Measurements from ENCODE around the gene UBA1. TPM values are rescaled to one million over a fixed set of nuclear protein-coding genes. Genes with fewer than 3 reads are reported as not detected.

UBA1 gene
- total RNA-seq, 1 donor from 2014 or later, result 498 TPM

DNA sequence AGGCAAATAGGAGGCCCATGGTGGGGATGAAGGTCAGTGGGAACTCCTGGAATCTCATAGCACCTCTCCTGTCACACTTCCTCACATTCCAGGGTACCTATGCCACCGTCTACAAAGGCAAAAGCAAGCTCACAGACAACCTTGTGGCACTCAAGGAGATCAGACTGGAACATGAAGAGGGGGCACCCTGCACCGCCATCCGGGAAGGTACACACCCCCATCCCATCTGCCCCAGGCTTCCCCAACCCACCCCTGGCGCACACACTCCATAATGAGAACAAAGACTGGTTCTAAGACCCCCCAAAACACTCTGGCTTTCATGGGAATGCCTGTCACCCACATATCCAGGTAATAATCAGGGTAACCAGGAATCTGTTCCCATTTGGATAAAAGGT is 31.3 kb downstream of the UBA1 start:
- Mint-ChIP-seq H3K27me3 (ENCODE audit: low read depth) (no peaks in the 10 kb centered on the region), H3K27ac (ENCODE audit: unreplicated experiment) (no peak overlapping the region), H3K36me3 (ENCODE audit: low read depth) (peaks cover 24% of the 10 kb centered on the region)

DNA sequence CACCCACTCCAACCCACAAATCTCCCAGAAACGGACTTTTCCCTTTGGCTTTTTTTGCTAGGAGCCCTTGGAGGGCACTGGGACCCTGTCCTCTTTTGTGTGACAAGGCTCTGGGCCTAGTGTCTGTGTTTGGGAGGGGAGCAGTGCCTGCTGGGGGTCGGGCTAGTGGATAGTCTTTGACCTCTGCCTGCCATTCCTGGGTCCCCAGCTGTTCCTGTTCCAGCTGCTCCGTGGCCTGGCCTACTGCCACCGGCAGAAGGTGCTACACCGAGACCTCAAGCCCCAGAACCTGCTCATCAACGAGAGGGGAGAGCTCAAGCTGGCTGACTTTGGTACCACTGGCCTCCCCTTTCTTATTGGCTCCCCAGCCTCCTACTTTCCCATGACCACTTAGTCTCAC is 32.4 kb downstream of the UBA1 start:
- no peak for DNase-seq (ENCODE audit: low read depth, low spot score)
- Mint-ChIP-seq H3K4me3 (no peak overlapping the region), H3K27ac (ENCODE audit: unreplicated experiment) (no peak overlapping the region), H3K36me3 (ENCODE audit: low read depth) (peaks cover 28% of the 10 kb centered on the region), H3K27me3 (ENCODE audit: low read depth) (no peaks in the 10 kb centered on the region), H3K4me1 (peaks cover 15% of the 10 kb centered on the region), H3K9me3 (no peaks in the 10 kb centered on the region)
- TF ChIP-seq, protein P1, sequence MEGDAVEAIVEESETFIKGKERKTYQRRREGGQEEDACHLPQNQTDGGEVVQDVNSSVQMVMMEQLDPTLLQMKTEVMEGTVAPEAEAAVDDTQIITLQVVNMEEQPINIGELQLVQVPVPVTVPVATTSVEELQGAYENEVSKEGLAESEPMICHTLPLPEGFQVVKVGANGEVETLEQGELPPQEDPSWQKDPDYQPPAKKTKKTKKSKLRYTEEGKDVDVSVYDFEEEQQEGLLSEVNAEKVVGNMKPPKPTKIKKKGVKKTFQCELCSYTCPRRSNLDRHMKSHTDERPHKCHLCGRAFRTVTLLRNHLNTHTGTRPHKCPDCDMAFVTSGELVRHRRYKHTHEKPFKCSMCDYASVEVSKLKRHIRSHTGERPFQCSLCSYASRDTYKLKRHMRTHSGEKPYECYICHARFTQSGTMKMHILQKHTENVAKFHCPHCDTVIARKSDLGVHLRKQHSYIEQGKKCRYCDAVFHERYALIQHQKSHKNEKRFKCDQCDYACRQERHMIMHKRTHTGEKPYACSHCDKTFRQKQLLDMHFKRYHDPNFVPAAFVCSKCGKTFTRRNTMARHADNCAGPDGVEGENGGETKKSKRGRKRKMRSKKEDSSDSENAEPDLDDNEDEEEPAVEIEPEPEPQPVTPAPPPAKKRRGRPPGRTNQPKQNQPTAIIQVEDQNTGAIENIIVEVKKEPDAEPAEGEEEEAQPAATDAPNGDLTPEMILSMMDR (conservative IDR thresholded peaks at IDR 0.05), result no peak

More for the DNA sequence above, 31.3 kb downstream of the UBA1 start:
- Mint-ChIP-seq H3K4me3 (no peak overlapping the region), H3K9me3 (no peaks in the 10 kb centered on the region), H3K4me1 (peaks cover 22% of the 10 kb centered on the region)
- no peak for DNase-seq (ENCODE audit: low read depth, low spot score)
- TF ChIP-seq, protein P1 (conservative IDR thresholded peaks at IDR 0.05), result no peak

DNA sequence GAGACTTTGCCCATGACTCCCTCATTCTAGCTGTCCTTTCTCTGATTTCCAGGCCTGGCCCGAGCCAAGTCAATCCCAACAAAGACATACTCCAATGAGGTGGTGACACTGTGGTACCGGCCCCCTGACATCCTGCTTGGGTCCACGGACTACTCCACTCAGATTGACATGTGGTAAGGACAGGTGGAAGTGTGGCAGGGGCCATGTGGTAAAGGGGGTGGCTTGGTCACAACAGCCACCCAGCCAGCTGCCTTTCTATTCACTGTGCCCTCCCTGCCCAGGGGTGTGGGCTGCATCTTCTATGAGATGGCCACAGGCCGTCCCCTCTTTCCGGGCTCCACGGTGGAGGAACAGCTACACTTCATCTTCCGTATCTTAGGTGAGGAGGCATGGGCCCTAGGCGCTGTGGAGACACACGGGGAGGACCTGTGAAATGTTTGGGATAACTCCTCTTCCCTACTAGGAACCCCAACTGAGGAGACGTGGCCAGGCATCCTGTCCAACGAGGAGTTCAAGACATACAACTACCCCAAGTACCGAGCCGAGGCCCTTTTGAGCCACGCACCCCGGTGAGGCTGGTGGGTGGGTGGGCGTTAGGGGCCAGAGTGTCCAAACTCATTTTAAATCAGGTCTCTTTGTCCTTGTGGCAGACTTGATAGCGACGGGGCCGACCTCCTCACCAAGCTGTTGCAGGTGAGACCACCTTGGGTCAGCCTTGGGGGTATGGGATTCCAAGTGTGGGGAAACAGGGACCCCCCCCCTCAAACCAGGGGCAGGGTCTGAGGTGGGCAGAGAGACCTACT is 33.1 kb downstream of the UBA1 start:
- Mint-ChIP-seq H3K36me3 (ENCODE audit: low read depth) (peaks cover 28% of the 10 kb centered on the region), H3K4me1 (peaks cover 16% of the 10 kb centered on the region), H3K4me3 (no peak overlapping the region), H3K27ac (ENCODE audit: unreplicated experiment) (no peak overlapping the region), H3K27me3 (ENCODE audit: low read depth) (no peaks in the 10 kb centered on the region), H3K9me3 (no peaks in the 10 kb centered on the region)
- TF ChIP-seq, protein P1 (conservative IDR thresholded peaks at IDR 0.05), result no peak
- no peak for DNase-seq (ENCODE audit: low read depth, low spot score)

DNA sequence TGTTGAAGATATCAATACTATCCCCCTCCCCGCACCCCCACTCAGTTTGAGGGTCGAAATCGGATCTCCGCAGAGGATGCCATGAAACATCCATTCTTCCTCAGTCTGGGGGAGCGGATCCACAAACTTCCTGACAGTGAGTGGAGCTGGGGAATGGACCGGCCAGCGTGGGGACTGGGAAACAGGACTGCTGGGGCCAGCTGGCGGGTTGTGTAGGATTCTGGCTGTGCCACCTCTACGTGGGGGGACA is 33.6 kb downstream of the UBA1 start:
- no peak for DNase-seq (ENCODE audit: low read depth, low spot score)
- Mint-ChIP-seq H3K27ac (ENCODE audit: unreplicated experiment) (no peak overlapping the region), H3K9me3 (no peaks in the 10 kb centered on the region), H3K27me3 (ENCODE audit: low read depth) (no peaks in the 10 kb centered on the region), H3K4me3 (no peak overlapping the region), H3K4me1 (peaks cover 18% of the 10 kb centered on the region), H3K36me3 (ENCODE audit: low read depth) (peaks cover 28% of the 10 kb centered on the region)
- TF ChIP-seq, protein P1 (conservative IDR thresholded peaks at IDR 0.05), result no peak

DNA sequence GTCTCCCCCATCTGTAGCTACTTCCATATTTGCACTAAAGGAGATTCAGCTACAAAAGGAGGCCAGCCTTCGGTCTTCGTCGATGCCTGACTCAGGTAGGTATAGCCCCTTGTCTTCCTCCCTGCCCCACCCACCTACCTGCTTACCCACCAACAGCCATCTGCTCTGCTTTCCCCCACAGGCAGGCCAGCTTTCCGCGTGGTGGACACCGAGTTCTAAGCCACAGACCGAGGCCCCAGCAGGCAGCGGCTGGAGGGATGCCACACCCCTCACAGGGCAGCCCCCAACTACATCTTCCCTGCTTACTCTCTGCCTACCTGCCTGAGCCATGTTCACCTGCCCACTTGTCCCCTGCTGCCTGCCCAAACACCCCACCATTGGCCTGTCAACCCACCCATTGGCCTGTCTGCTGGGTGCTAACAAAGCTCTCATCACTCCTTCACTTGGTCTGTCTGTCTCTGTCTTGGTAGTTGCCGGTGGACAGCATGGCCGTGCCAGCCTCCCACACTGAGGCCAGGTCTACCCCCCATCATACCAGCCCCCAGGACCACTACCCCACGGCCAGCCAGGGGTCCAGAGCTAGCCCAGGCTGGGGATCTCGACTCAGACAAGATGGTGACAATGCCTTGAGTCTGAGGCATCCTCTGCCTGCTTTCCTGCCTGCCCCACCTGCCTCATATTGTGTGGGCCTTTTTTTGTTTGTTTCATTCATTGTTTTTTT is 35.1 kb downstream of the UBA1 start:
- DNase-seq (ENCODE audit: low read depth, low spot score), result no peak
- Mint-ChIP-seq H3K27ac (ENCODE audit: unreplicated experiment) (no peak overlapping the region), H3K27me3 (ENCODE audit: low read depth) (peaks cover 5% of the 10 kb centered on the region)

More for the DNA sequence above, 35.1 kb downstream of the UBA1 start:
- Mint-ChIP-seq H3K4me3 (peak overlapping the region; percentile 61), H3K9me3 (no peaks in the 10 kb centered on the region), H3K36me3 (ENCODE audit: low read depth) (peaks cover 31% of the 10 kb centered on the region), H3K4me1 (peaks cover 26% of the 10 kb centered on the region)
- TF ChIP-seq, protein P1 (conservative IDR thresholded peaks at IDR 0.05), result no peak

Data from neural crest cell (in vitro differentiated cells).